GM12872 (cell line): Measurements from ENCODE around the gene DBNDD1.

Source experiments
- TF ChIP-seq, protein P1 (sequence below): IDR thresholded peaks from 3 replicates; pipeline ENCODE4 v1.5.1; 2011; ENCODE audit warnings: low read depth, mild to moderate bottlenecking, low read length, moderate library complexity; ENCODE audit not compliant: insufficient read depth

DBNDD1 gene

DNA sequence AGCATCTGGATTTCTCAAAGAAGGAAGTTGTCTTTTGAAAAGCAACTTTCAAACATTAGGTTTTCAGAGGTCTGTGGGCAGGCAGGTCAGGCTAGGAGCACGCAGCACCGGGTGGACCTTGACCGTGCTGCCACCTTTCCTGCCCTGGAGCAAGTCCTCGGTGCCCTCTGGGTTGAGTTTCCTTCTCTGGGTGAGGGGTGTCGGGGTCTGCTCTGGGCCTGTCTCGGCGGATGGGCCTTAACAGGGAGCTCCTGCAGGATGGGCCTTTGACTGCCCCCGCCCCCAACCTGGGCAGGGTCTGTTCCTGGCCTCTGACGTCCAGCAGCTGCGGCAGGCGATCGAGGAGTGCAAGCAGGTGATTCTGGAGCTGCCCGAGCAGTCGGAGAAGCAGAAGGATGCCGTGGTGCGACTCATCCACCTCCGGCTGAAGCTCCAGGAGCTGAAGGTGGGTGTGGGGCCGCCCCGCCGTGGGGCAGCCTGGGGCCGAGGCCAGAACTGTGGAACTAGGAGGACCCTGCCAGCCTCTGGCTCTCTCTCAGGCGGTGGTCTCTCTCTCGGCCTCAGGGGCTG is 62.0 kb downstream of the DBNDD1 start:
- TF ChIP-seq, protein P1, sequence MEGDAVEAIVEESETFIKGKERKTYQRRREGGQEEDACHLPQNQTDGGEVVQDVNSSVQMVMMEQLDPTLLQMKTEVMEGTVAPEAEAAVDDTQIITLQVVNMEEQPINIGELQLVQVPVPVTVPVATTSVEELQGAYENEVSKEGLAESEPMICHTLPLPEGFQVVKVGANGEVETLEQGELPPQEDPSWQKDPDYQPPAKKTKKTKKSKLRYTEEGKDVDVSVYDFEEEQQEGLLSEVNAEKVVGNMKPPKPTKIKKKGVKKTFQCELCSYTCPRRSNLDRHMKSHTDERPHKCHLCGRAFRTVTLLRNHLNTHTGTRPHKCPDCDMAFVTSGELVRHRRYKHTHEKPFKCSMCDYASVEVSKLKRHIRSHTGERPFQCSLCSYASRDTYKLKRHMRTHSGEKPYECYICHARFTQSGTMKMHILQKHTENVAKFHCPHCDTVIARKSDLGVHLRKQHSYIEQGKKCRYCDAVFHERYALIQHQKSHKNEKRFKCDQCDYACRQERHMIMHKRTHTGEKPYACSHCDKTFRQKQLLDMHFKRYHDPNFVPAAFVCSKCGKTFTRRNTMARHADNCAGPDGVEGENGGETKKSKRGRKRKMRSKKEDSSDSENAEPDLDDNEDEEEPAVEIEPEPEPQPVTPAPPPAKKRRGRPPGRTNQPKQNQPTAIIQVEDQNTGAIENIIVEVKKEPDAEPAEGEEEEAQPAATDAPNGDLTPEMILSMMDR: no peak

DNA sequence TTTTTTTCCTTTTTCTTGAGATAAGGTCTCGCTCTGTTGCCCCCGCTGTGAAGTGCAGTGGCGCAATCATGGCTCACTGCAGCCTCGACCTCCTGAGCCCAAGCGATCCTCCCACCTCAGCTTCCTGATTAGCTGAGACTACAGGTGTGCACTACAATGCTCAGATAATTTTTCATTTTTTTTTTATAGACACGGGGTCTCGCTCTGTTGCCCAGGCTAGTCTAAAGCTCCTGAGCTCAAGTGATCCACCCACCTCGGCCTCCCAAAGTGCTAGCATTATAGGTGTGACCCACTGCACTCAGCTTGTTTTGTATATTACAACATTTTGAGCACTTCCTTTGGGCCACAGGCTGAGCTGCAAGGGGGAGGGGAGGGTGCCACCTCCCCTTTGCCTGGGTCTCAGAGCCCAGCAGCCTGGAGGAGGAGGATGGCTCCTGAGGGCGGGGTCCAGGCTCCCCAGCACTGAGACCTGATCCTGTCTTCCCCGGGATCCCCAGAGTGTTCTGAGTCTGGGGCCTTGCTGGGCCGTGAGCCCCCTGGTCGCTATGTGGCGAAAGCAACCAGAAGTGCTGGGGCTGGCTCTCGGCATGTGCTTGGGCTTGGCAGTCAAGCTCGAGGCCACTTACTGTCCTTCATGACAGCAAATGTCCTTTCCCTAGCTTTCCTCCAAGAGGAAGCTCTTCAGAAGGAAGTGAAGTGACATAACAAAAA is 62.6 kb downstream of the DBNDD1 start:
- TF ChIP-seq, protein P1: no peak

DNA sequence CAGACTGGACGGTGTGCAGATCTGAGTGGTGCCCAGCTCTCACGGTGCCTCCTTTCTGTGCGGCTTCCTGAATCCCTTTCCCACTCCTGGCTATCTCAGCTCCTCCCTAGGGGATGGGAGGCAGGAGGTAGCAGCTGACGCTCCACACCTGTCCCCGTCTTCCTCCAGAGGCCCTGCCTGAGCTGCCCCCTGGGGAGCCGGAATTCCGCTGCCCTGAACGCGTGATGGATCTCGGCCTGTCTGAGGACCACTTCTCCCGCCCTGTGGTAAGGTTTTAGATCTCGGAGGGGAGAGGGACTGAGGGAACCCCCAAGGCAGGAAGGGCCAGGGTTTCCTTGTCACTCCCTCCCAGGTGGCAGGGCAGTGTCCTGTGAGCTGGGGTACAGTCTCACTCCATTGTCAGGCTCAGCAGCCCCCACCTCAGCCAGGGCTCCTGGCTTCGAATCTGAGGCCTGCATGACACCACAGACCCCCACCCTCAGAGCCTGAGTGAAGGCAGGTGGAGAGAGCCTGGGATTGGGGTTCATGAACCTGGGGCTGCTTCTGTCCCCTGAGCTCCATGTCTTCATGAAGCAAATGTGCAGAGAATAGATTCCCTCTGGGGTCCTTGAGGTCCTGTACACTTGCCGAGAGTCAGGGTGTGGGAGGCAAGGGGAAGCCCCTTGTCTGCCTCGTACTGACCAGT is 64.1 kb downstream of the DBNDD1 start:
- TF ChIP-seq, protein P1: no peak
